ENCODE results near the gene FAM90A26.
"Not testable (repeated sequence)": the region's sequence is repeated elsewhere in the genome, so short reads cannot be mapped to it uniquely, and the experiment has no call there.

Gene FAM90A26

GRCh38 chr4:9169791-9170459 lies at the start of gene FAM90A26:
FAM90A26 (plus strand) TSS chr4:9170409; CDS start chr4:9173173, 2,764 bp downstream.
- DNase-seq: not testable (repeated sequence)

GRCh38 chr4:9122711-9123110 lies 47.5 kb upstream of the FAM90A26 start:
- not testable (repeated sequence) for DNase-seq

GRCh38 chr4:9123572-9124007 lies 46.6 kb upstream of the FAM90A26 start:
- DNase-seq: not testable (repeated sequence)

- not testable (repeated sequence) for DNase-seq
Measured at GRCh38 chr4:9125601-9126161, 44.5 kb upstream of the FAM90A26 start.

GRCh38 chr4:9131420-9131819 lies 38.8 kb upstream of the FAM90A26 start:
- not testable (repeated sequence) for DNase-seq

GRCh38 chr4:9132849-9133248 lies 37.4 kb upstream of the FAM90A26 start:
- DNase-seq: not testable (repeated sequence)

- DNase-seq: not testable (repeated sequence)
Measured at GRCh38 chr4:9134011-9134410, 36.2 kb upstream of the FAM90A26 start.

GRCh38 chr4:9134556-9134955 lies 35.7 kb upstream of the FAM90A26 start:
- not testable (repeated sequence) for DNase-seq

GRCh38 chr4:9141050-9141449 lies 29.2 kb upstream of the FAM90A26 start:
- DNase-seq: not testable (repeated sequence)

GRCh38 chr4:9142786-9143185 lies 27.4 kb upstream of the FAM90A26 start:
- DNase-seq: not testable (repeated sequence)

GRCh38 chr4:9143421-9144080 lies 26.7 kb upstream of the FAM90A26 start:
- DNase-seq: no peak

GRCh38 chr4:9146967-9147366 lies 23.2 kb upstream of the FAM90A26 start:
- no peak for DNase-seq

- DNase-seq: not testable (repeated sequence)
Measured at GRCh38 chr4:9147368-9147767, 22.8 kb upstream of the FAM90A26 start.

- DNase-seq: not testable (repeated sequence)
Measured at GRCh38 chr4:9148611-9149409, 21.4 kb upstream of the FAM90A26 start.

GRCh38 chr4:9151809-9152179 lies 18.4 kb upstream of the FAM90A26 start:
- DNase-seq: not testable (repeated sequence)

GRCh38 chr4:9152180-9153007 lies 17.8 kb upstream of the FAM90A26 start:
- peak; percentile 58 to 72 for DNase-seq

GRCh38 chr4:9153008-9153570 lies 17.1 kb upstream of the FAM90A26 start:
- DNase-seq: peak; percentile 82 to 96

GRCh38 chr4:9153571-9154157 lies 16.5 kb upstream of the FAM90A26 start:
- DNase-seq: not testable (repeated sequence)

GRCh38 chr4:9155101-9155886 lies 14.9 kb upstream of the FAM90A26 start:
- DNase-seq: not testable (repeated sequence)

GRCh38 chr4:9158392-9158791 lies 11.8 kb upstream of the FAM90A26 start:
- not testable (repeated sequence) for DNase-seq

Data from cerebellar nuclear complex (tissue), 1 donor.